ENCODE data around the gene STARD4.

The STARD4 gene

GRCh38 chr5:111469293-111469896 is 42.9 kb downstream of the STARD4 start:
- no peak for DNase-seq

GRCh38 chr5:111463311-111463710 is 49.0 kb downstream of the STARD4 start:
- DNase-seq: peak; percentile 92

GRCh38 chr5:111461934-111462333 is 50.4 kb downstream of the STARD4 start:
- DNase-seq: no peak

DNA sequence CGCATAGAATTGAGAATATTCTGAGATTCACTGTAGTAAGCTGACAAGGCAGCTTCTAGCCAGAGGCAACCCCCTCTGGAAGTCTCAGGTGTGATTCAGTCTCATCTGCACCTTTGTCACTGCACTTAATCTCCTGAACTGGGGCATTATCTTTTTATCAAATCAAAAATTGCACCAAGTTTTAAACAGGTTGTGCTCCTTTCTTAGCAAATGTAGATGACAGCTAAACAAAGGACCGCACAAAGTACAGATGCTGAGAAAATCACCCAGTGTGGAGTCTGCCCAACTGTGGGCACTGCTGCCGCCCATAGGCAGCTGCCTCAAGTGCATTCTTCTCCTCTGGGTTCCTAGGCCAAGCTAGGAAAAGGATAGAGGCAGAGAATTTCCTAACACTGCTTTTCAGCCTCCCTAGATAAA is 51.1 kb downstream of the STARD4 start:
- peak; percentile 32 for DNase-seq

DNA sequence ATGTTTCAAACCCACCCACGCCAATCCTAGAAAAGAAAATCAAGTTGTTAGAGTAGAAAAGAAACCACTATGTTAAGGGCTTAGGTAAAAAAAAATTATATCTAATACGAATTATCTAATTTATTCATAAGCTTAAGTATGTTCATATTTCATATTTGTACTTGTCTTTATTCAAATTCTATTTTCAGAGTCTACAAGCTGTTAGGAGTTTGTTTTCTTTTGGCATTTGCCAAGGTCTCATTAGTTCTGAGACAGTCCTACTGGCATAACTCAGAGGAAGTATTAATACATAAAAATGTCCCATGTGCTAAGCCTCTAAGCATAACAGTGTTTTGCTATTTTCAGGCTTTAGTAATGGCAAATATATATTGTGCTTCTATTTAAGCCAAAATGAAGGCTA is 57.6 kb downstream of the STARD4 start:
- DNase-seq: no peak

GRCh38 chr5:111454198-111454622 is 58.1 kb downstream of the STARD4 start:
- DNase-seq: peak; percentile 94

DNA sequence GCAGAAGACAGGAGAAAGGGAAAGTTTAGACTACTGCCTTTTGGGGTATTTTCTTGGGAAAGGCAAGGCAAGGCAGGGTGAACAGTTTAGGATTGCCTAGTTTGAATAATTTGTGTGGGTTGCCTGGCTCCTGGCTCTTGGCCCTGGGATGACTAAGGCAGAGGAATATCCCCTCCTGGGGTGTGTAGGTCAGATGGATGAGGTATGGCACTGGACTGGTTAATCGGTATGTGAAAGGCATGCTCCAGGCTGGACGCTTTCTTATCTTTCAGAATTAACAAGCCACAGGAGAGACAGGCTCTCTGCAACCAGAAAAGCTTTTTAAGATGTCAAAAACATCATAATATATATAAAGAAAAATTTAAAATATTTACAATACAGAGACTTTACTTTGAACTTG is 58.6 kb downstream of the STARD4 start:
- DNase-seq: no peak

GRCh38 chr5:111453295-111453694 is 59.0 kb downstream of the STARD4 start:
- DNase-seq: no peak

DNA sequence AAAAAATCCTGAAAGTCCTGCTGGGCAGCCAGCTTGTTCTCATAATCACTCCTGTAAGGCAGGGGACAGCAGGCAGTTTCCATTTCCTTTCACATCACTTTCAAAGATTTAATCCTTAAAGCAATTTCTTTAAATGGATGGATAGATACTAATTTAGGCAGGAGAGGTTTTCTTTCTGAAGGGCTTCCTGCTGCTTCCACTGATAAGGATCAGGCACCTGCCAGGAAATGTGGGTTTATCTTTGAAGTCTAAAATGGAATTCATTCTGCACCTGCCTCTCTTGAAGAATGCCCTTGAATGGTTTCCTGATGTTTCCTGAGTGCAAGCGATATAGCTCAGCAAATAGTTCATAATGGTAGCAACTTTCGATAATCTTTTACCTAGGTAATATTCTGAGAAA is 64.5 kb downstream of the STARD4 start:
- DNase-seq: no peak

DNA sequence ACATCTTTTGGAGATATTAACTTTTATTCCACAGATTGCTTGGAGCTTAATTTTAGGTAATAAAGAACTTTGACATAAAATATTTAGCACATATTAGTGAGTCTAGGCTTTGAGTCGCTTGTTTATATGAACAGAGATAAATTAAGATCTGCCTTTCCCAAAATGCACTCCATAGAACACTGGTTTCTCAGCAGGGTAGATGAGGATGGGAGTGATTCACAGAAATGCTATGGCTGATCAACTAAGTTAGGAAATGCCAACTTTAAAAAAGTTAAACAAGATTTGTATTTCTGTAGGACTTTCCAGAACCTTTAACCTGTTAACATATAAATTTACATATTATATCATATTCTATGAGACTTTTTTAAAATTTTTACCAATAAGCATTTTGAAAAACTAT is 65.2 kb downstream of the STARD4 start:
- no peak for DNase-seq

All from NCI-H1436 treated with DMSO at 0.1 percent for 48 hours (cell line).